Kidney glomerular epithelial cell (primary cell): Measurements from ENCODE around the gene PEX7.
A peak's percentile ranks its signal among the peaks of the same experiment; 100 is the strongest.
"Not testable (repeated sequence)": the region's sequence is repeated elsewhere in the genome, so short reads cannot be mapped to it uniquely, and the experiment has no call there.

Source experiments
- DNase-seq: peaks from one replicate; lab custom pipeline; 2025; lab: John Stamatoyannopoulos, UW

Gene PEX7

GRCh38 chr6:136790411-136791295, 31.7 kb upstream of the PEX7 start:
- peak; percentile 63 for DNase-seq

- peak; percentile 63 for DNase-seq
These were observed 30.9 kb upstream of the PEX7 start for GRCh38 chr6:136791296-136792094.

GRCh38 chr6:136792095-136792409, 30.3 kb upstream of the PEX7 start:
- no peak for DNase-seq

GRCh38 chr6:136792410-136793262, 29.8 kb upstream of the PEX7 start, which contains the start of gene MAP3K5:
Gene MAP3K5, minus strand, starts transcription at chr6:136792477. Its CDS starts 320 bp downstream, at chr6:136792157.
- peak; percentile 80 for DNase-seq

GRCh38 chr6:136793363-136793762, 29.0 kb upstream of the PEX7 start:
- DNase-seq, result no peak

- peak; percentile 27 for DNase-seq
These were observed 27.0 kb upstream of the PEX7 start for GRCh38 chr6:136795386-136795785.

- DNase-seq, result no peak
These were observed 26.4 kb upstream of the PEX7 start for GRCh38 chr6:136795996-136796395.

- no peak for DNase-seq
These were observed 24.3 kb upstream of the PEX7 start for GRCh38 chr6:136798044-136798443.

- DNase-seq, result no peak
These were observed 20.8 kb upstream of the PEX7 start for GRCh38 chr6:136801581-136801980.

- DNase-seq, result no peak
These were observed 18.8 kb upstream of the PEX7 start for GRCh38 chr6:136803608-136804007.

- DNase-seq, result no peak
These were observed 13.1 kb upstream of the PEX7 start for GRCh38 chr6:136809091-136809860.

- no peak for DNase-seq
These were observed 11.1 kb upstream of the PEX7 start for GRCh38 chr6:136811272-136811671.

- no peak for DNase-seq
These were observed 10.2 kb upstream of the PEX7 start for GRCh38 chr6:136812174-136812573.

GRCh38 chr6:136815608-136816007, 6.8 kb upstream of the PEX7 start:
- not testable (repeated sequence) for DNase-seq

GRCh38 chr6:136816656-136817055, 5.7 kb upstream of the PEX7 start:
- DNase-seq, result no peak

- DNase-seq, result no peak
These were observed 1.8 kb upstream of the PEX7 start for GRCh38 chr6:136820561-136820960.

- DNase-seq, result no peak
These were observed 381 bp upstream of the PEX7 start for GRCh38 chr6:136822046-136822375.

- no peak for DNase-seq
These were observed 802 bp downstream of the PEX7 start for GRCh38 chr6:136823128-136823660.

GRCh38 chr6:136826216-136826615, 3.8 kb downstream of the PEX7 start:
- no peak for DNase-seq

GRCh38 chr6:136831873-136832562, 9.6 kb downstream of the PEX7 start:
- DNase-seq, result no peak
